ENCODE results near the gene CES1.
"Not testable (repeated sequence)": the region's sequence is repeated elsewhere in the genome, so short reads cannot be mapped to it uniquely, and the experiment has no call there.

CES1 gene

DNA sequence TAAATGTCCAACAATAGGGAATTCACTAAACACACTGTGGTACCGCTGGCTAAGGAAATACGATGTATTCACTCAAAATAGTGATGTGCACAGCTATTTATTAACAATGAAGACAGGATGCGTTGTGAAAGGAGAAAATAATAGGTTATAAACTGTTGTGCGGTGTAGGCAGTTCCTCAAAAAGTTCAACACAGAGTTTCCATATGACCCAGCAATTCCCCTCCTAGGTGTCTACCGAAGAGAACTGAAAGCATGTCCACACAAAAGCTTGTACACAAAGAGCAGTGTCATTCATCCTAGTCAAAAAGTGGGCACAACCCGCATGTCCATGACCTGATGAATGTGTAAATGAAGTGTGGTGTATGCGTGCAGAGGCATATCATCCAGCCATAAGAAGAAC, 1.2 kb upstream of the CES1 start:
- no peak overlapping the region for H3K4me3 ChIP-seq (ENCODE audit: low read length)
- no peak for TF ChIP-seq EZH2phosphoT487 (IDR thresholded peaks at IDR 0.05; ENCODE audit: borderline replicate concordance, low read length)
- TF ChIP-seq, protein P1, sequence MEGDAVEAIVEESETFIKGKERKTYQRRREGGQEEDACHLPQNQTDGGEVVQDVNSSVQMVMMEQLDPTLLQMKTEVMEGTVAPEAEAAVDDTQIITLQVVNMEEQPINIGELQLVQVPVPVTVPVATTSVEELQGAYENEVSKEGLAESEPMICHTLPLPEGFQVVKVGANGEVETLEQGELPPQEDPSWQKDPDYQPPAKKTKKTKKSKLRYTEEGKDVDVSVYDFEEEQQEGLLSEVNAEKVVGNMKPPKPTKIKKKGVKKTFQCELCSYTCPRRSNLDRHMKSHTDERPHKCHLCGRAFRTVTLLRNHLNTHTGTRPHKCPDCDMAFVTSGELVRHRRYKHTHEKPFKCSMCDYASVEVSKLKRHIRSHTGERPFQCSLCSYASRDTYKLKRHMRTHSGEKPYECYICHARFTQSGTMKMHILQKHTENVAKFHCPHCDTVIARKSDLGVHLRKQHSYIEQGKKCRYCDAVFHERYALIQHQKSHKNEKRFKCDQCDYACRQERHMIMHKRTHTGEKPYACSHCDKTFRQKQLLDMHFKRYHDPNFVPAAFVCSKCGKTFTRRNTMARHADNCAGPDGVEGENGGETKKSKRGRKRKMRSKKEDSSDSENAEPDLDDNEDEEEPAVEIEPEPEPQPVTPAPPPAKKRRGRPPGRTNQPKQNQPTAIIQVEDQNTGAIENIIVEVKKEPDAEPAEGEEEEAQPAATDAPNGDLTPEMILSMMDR (IDR thresholded peaks at IDR 0.05; ENCODE audit: low read depth, low read length, poor library complexity, severe bottlenecking) = no peak
- H4K20me1 ChIP-seq (ENCODE audit: control insufficient read depth, insufficient read depth, low read depth, low read length) = no peaks in the 10 kb centered on the region
- no peak overlapping the region for H3K27ac ChIP-seq (ENCODE audit: low read depth, low read length)
- H3K27me3 ChIP-seq (ENCODE audit: control insufficient read depth, low read length) = no peaks in the 10 kb centered on the region
- no peaks in the 10 kb centered on the region for H3K9me2 ChIP-seq (replicated peaks; ENCODE audit: control insufficient read depth, low read length)
- H3K36me3 ChIP-seq (ENCODE audit: control insufficient read depth, low read length) = no peaks in the 10 kb centered on the region
- H3K9me3 ChIP-seq (ENCODE audit: control insufficient read depth, insufficient read depth, low read length) = no peaks in the 10 kb centered on the region
- no peaks in the 10 kb centered on the region for H3K79me2 ChIP-seq (ENCODE audit: control insufficient read depth, low read length)
- no peaks in the 10 kb centered on the region for H3F3A ChIP-seq (ENCODE audit: control insufficient read depth, insufficient read depth)
- no peak overlapping the region for H3K4me2 ChIP-seq (ENCODE audit: low read length)
- H3K4me1 ChIP-seq (ENCODE audit: control insufficient read depth, low read length) = no peaks in the 10 kb centered on the region

DNA sequence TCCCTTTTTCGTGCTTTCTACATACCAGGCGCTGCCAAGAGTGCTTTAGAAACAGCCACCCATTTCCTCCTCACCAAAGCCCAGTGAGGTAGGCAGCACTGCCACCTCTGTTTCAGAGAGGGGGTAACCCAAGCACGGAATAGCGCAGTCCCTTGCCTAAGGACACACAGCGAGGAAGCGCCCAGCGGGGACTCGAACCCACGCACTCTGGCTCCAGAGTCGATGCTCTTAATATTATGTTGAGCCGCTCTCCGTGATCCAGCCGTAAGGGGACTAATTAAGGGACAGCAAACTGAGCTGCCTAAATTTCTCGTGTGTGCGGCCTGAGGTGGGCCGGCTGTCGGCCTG, 497 bp downstream of the CES1 start:
- Histone ChIP-seq H4K20me1 (ENCODE audit: control insufficient read depth, insufficient read depth, low read depth, low read length) (no peaks in the 10 kb centered on the region), H3K9me2 (replicated peaks; ENCODE audit: control insufficient read depth, low read length) (no peaks in the 10 kb centered on the region), H3K4me3 (ENCODE audit: low read length) (no peak overlapping the region), H3K27ac (ENCODE audit: low read depth, low read length) (no peak overlapping the region), H3K27me3 (ENCODE audit: control insufficient read depth, low read length) (no peaks in the 10 kb centered on the region), H3F3A (ENCODE audit: control insufficient read depth, insufficient read depth) (no peaks in the 10 kb centered on the region), H3K9me3 (ENCODE audit: control insufficient read depth, insufficient read depth, low read length) (no peaks in the 10 kb centered on the region), H3K36me3 (ENCODE audit: control insufficient read depth, low read length) (no peaks in the 10 kb centered on the region), H3K4me2 (ENCODE audit: low read length) (no peak overlapping the region), H3K79me2 (ENCODE audit: control insufficient read depth, low read length) (no peaks in the 10 kb centered on the region), H3K4me1 (ENCODE audit: control insufficient read depth, low read length) (no peaks in the 10 kb centered on the region)
- no peak for TF ChIP-seq EZH2phosphoT487 (IDR thresholded peaks at IDR 0.05; ENCODE audit: borderline replicate concordance, low read length)
- TF ChIP-seq, protein P1 (IDR thresholded peaks at IDR 0.05; ENCODE audit: low read depth, low read length, poor library complexity, severe bottlenecking) = no peak

DNA sequence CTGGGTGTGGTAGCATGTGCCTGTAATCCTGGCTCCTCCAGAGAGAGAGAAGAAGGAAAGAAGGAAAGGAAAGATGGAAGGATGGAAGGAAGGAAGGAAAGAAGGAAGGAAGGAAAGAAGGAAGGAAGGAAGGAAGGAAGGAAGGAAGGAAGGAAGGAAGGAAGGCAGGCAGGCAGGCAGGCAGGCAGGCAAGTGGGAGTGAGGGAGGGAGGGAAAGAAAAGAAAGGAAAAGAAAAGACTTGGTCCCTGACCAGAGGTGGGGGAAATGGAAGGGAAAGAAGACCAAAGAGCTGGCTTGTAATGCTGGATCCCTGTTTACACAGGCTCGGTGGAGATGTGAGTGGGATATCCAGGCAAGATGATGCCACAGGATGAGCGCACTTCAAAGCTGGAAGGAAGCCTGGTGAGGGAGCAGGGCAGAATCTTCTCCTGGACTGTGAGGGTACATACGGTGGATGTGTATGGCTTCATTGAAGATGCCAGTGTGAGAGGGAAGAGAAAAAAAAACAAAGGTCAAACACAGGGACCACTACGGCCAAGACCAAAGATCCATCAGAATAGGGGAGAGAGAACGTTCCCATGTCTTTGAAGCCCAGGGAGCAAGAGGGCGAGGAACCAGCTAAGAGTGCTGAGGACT, 2.1 kb downstream of the CES1 start:
- no peak overlapping the region for H3K4me3 ChIP-seq (ENCODE audit: low read length)
- no peak overlapping the region for H3K27ac ChIP-seq (ENCODE audit: low read depth, low read length)
- no peaks in the 10 kb centered on the region for H3K27me3 ChIP-seq (ENCODE audit: control insufficient read depth, low read length)
- no peaks in the 10 kb centered on the region for H4K20me1 ChIP-seq (ENCODE audit: control insufficient read depth, insufficient read depth, low read depth, low read length)
- H3K4me1 ChIP-seq (ENCODE audit: control insufficient read depth, low read length) = no peaks in the 10 kb centered on the region
- no peak for TF ChIP-seq EZH2phosphoT487 (IDR thresholded peaks at IDR 0.05; ENCODE audit: borderline replicate concordance, low read length)
- TF ChIP-seq, protein P1 (IDR thresholded peaks at IDR 0.05; ENCODE audit: low read depth, low read length, poor library complexity, severe bottlenecking) = no peak
- no peaks in the 10 kb centered on the region for H3K79me2 ChIP-seq (ENCODE audit: control insufficient read depth, low read length)
- no peaks in the 10 kb centered on the region for H3F3A ChIP-seq (ENCODE audit: control insufficient read depth, insufficient read depth)
- no peaks in the 10 kb centered on the region for H3K9me3 ChIP-seq (ENCODE audit: control insufficient read depth, insufficient read depth, low read length)
- H3K9me2 ChIP-seq (replicated peaks; ENCODE audit: control insufficient read depth, low read length) = no peaks in the 10 kb centered on the region
- H3K36me3 ChIP-seq (ENCODE audit: control insufficient read depth, low read length) = no peaks in the 10 kb centered on the region
- H3K4me2 ChIP-seq (ENCODE audit: low read length) = no peak overlapping the region

DNA sequence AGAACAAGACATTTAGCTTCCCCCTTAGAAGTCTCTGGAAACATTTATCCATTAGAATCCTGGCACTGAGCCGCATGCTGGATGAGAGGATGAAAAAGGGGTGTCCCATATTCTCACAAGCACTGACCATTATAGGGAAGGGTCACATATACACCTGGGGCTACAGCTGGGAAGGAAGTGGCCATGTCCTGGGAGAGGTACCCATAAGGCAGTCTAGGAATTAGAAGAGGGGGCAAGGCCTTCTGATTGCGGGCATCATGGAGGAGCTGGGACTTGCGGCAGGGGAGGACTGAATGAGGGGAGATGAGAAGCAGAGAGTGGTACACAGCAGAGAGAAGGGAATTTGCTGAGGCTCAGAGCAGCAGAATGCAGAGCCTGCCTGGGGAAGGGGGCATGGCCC, 3.7 kb downstream of the CES1 start:
- not testable (repeated sequence) for H3K4me3 ChIP-seq (ENCODE audit: low read length); H3K4me1 ChIP-seq (ENCODE audit: control insufficient read depth, low read length); H3K9me3 ChIP-seq (ENCODE audit: control insufficient read depth, insufficient read depth, low read length); H3K27me3 ChIP-seq (ENCODE audit: control insufficient read depth, low read length); H3K4me2 ChIP-seq (ENCODE audit: low read length); H3K79me2 ChIP-seq (ENCODE audit: control insufficient read depth, low read length); H3K27ac ChIP-seq (ENCODE audit: low read depth, low read length); H3F3A ChIP-seq (ENCODE audit: control insufficient read depth, insufficient read depth); H3K36me3 ChIP-seq (ENCODE audit: control insufficient read depth, low read length); H3K9me2 ChIP-seq (replicated peaks; ENCODE audit: control insufficient read depth, low read length); H4K20me1 ChIP-seq (ENCODE audit: control insufficient read depth, insufficient read depth, low read depth, low read length)
